H9 (cell line): ENCODE measurements around the gene HMCN1. TPM values are rescaled to one million over a fixed set of nuclear protein-coding genes. Genes with fewer than 3 reads are reported as not detected.
"Not testable (repeated sequence)": the region's sequence is repeated elsewhere in the genome, so short reads cannot be mapped to it uniquely, and the experiment has no call there.

Source experiments
- DNase-seq: peaks from one replicate; pipeline ENCODE4 v3.0.0-alpha.2; 2017
- H2AFZ ChIP-seq: one replicate; pipeline ENCODE4 v1.6.1; 2013; ENCODE audit warnings: mild to moderate bottlenecking, low read length, control low read depth, moderate library complexity
- H2AK5ac ChIP-seq: 2 replicates; pipeline ENCODE4 v1.6.1; 2013; ENCODE audit warnings: low read length, control low read depth, mixed read lengths; ENCODE audit not compliant: insufficient read length
- H2BK120ac ChIP-seq: one replicate; pipeline ENCODE4 v1.6.1; 2013; ENCODE audit warnings: low read depth, mild to moderate bottlenecking, low read length, control low read depth, inconsistent platforms; ENCODE audit not compliant: poor library complexity, severe bottlenecking
- H2BK12ac ChIP-seq: 2 replicates; pipeline ENCODE4 v1.6.1; 2013; ENCODE audit warnings: low read length, control low read depth, mixed read lengths, low read depth; ENCODE audit not compliant: insufficient read length
- H2BK15ac ChIP-seq: 2 replicates; pipeline ENCODE4 v1.6.1; 2013; ENCODE audit warnings: low read depth, low read length, control low read depth
- H2BK20ac ChIP-seq: one replicate; pipeline ENCODE4 v1.6.1; 2013; ENCODE audit warnings: low read depth, mild to moderate bottlenecking, low read length, control low read depth, inconsistent platforms; ENCODE audit not compliant: poor library complexity, severe bottlenecking
- H2BK5ac ChIP-seq: 2 replicates; pipeline ENCODE4 v1.6.1; 2013; ENCODE audit warnings: low read length, control low read depth, mixed read lengths; ENCODE audit not compliant: insufficient read length
- H3K14ac ChIP-seq: 2 replicates; pipeline ENCODE4 v1.6.1; 2013; ENCODE audit warnings: low read length, control low read depth; ENCODE audit not compliant: insufficient read depth
- H3K18ac ChIP-seq: 2 replicates; pipeline ENCODE4 v1.6.1; 2013; ENCODE audit warnings: low read depth, mild to moderate bottlenecking, mixed read lengths, low read length, control low read depth; ENCODE audit not compliant: insufficient read length
- H3K23ac ChIP-seq: 2 replicates; pipeline ENCODE4 v1.6.1; 2013; ENCODE audit warnings: low read length, control low read depth, mixed read lengths, low read depth; ENCODE audit not compliant: insufficient read length
- H3K23me2 ChIP-seq: 2 replicates; pipeline ENCODE4 v1.6.1; 2013; ENCODE audit warnings: low read depth, mild to moderate bottlenecking, mixed read lengths, low read length, control low read depth; ENCODE audit not compliant: insufficient read length, poor library complexity, severe bottlenecking
- H3K27ac ChIP-seq: 2 replicates; pipeline ENCODE4 v1.5.1; 2013; ENCODE audit warnings: low read length, control low read depth, mixed read lengths, low read depth; ENCODE audit not compliant: insufficient read length
- H3K27me3 ChIP-seq: 2 replicates; pipeline ENCODE4 v1.6.1; 2013; ENCODE audit warnings: low read length, control low read depth, inconsistent platforms; ENCODE audit not compliant: insufficient read depth
- H3K4ac ChIP-seq: 2 replicates; pipeline ENCODE4 v1.6.1; 2013; ENCODE audit warnings: low read depth, mild to moderate bottlenecking, control low read depth, inconsistent platforms, low read length, moderate library complexity
- H3K4me1 ChIP-seq: 2 replicates; pipeline ENCODE4 v1.6.1; 2013; ENCODE audit warnings: low read length, control low read depth, inconsistent platforms; ENCODE audit not compliant: insufficient read depth
- H3K4me2 ChIP-seq: 2 replicates; pipeline ENCODE4 v1.6.1; 2013; ENCODE audit warnings: low read length, control low read depth, mixed read lengths; ENCODE audit not compliant: insufficient read length, insufficient read depth
- H3K56ac ChIP-seq: 2 replicates; pipeline ENCODE4 v1.6.1; 2013; ENCODE audit warnings: low read depth, mild to moderate bottlenecking, mixed read lengths, low read length, control low read depth; ENCODE audit not compliant: insufficient read length
- H3K79me1 ChIP-seq: 2 replicates; pipeline ENCODE4 v1.6.1; 2013; ENCODE audit warnings: low read depth, mild to moderate bottlenecking, moderate library complexity, low read length, control low read depth, inconsistent platforms; ENCODE audit not compliant: insufficient read depth, poor library complexity, severe bottlenecking
- H3K79me2 ChIP-seq: 2 replicates; pipeline ENCODE4 v1.6.1; 2013; ENCODE audit warnings: low read length, control low read depth, inconsistent platforms; ENCODE audit not compliant: insufficient read depth
- H3K9ac ChIP-seq: 2 replicates; pipeline ENCODE4 v1.6.1; 2013; ENCODE audit warnings: low read length, control low read depth, mixed read lengths; ENCODE audit not compliant: insufficient read length; ENCODE audit errors: extremely low read depth
- H3K9me3 ChIP-seq: one replicate; pipeline ENCODE4 v1.6.1; 2013; ENCODE audit warnings: low read depth, low read length, inconsistent platforms; ENCODE audit not compliant: control insufficient read depth
- H3T11ph ChIP-seq: one replicate; pipeline ENCODE4 v1.6.1; 2013; ENCODE audit warnings: mild to moderate bottlenecking, low read length, control low read depth, inconsistent platforms
- H4K20me1 ChIP-seq: one replicate; pipeline ENCODE4 v1.6.1; 2013; ENCODE audit not compliant: control insufficient read depth, insufficient read length, insufficient read depth
- H4K5ac ChIP-seq: 2 replicates; pipeline ENCODE4 v1.6.1; 2013; ENCODE audit warnings: low read depth, mild to moderate bottlenecking, mixed read lengths, low read length, control low read depth; ENCODE audit not compliant: insufficient read length
- H4K8ac ChIP-seq: replicated peaks from 2 replicates; pipeline ENCODE4 v1.6.1; 2013; ENCODE audit warnings: low read length, control low read depth, mixed read lengths, low read depth; ENCODE audit not compliant: insufficient read length
- H4K91ac ChIP-seq: 2 replicates; pipeline ENCODE4 v1.6.1; 2013; ENCODE audit warnings: low read depth, mild to moderate bottlenecking, moderate library complexity, mixed read lengths, low read length, control low read depth; ENCODE audit not compliant: insufficient read length
- H3K27ac Mint-ChIP-seq, 3 experiments: 2 replicates in 2 of 3; 3 replicates in 1 of 3; pipeline ENCODE4 v1.8.0; 2020 to 2021; ENCODE audit warnings: mixed read lengths in 3 of 3, mild to moderate bottlenecking in 1 of 3, moderate library complexity in 1 of 3
- H3K27me3 Mint-ChIP-seq: 2 replicates; pipeline ENCODE4 v1.8.0; 2021; ENCODE audit warnings: low read depth, mild to moderate bottlenecking, moderate library complexity, mixed read lengths
- H3K36me3 Mint-ChIP-seq, 3 experiments: 2 replicates in 2 of 3; 3 replicates in 1 of 3; pipeline ENCODE4 v1.8.0; 2020 to 2021; ENCODE audit warnings: low read depth in 3 of 3, mixed read lengths in 3 of 3; ENCODE audit not compliant: insufficient read depth in 1 of 3
- H3K4me1 Mint-ChIP-seq, 2 experiments: 2 replicates each; pipeline ENCODE4 v1.8.0; 2020; ENCODE audit warnings: mixed read lengths in 2 of 2
- H3K4me3 Mint-ChIP-seq, 2 experiments: 2 replicates in 1 of 2; 3 replicates in 1 of 2; pipeline ENCODE4 v1.8.0; 2020 to 2021; ENCODE audit warnings: mild to moderate bottlenecking in 2 of 2, mixed read lengths in 2 of 2, moderate library complexity in 1 of 2
- H3K9me3 Mint-ChIP-seq, 2 experiments: 2 replicates in 1 of 2; 3 replicates in 1 of 2; pipeline ENCODE4 v1.8.0; 2020; ENCODE audit warnings: mild to moderate bottlenecking in 2 of 2, mixed read lengths in 2 of 2, moderate library complexity in 1 of 2
- WGBS: extraction: QIAGEN DNeasy Blood & Tissue Kit; methylation state at CpG from one replicate; pipeline ENCODE4 v1.1.7; 2013; ENCODE audit warnings: missing lambda C conversion rate, low lambda C conversion rate, mixed read lengths; ENCODE audit not compliant: insufficient read length; ENCODE audit errors: extremely low coverage; 5-methylcytosine and 5-hydroxymethylcytosine counted together
- total RNA-seq: library from RNA; stranded (reverse); gene quantifications from 2 replicates; pipeline ENCODE4 v1.2.1, GENCODE V29; 2021
- TF ChIP-seq, protein P1 (sequence below): fragments of 200-600 bp; sonication (generic); conservative IDR thresholded peaks from 3 replicates; pipeline ENCODE4 v1.8.0; 2021; ENCODE audit warnings: antibody characterized with exemption, mild to moderate bottlenecking

The HMCN1 gene
- total RNA-seq, 1 experiment from 2014 or later, result 3.3 TPM

DNA sequence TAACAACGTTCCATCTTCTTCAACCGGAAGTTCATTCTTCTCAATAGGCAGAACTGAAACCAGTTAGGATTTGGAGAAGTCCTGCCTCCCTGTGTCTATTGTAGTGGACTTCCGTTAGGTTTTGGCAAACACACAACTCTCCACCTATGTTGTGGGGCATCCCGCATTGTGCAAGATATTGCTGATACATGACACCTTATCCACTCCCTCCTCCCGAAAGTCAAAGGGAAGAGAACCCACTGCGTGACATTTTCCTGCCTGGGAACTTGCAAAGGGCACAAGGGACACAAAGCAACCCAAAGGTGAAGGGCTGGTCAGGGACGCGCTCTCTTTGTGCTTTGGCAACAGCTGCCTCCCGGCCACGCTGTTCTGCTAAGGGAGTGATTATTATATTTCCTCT, 476.1 kb downstream of the HMCN1 start:
- Mint-ChIP-seq H3K27me3 (no peaks in the 10 kb centered on the region), H3K9me3 (no peaks in the 10 kb centered on the region), H3K27ac (no peak overlapping the region), H3K36me3 (no peaks in the 10 kb centered on the region), H3K4me3 (no peak overlapping the region), H3K4me1 (peaks cover 19 to 23% of the 10 kb centered on the region in 2 experiments)
- Histone ChIP-seq H3K27ac (no peak overlapping the region), H4K20me1 (no peaks in the 10 kb centered on the region), H3K79me2 (no peaks in the 10 kb centered on the region), H3K23me2 (no peaks in the 10 kb centered on the region), H3K79me1 (no peaks in the 10 kb centered on the region), H3K14ac (no peak overlapping the region), H2BK15ac (no peak overlapping the region), H3K4me1 (peaks cover 8% of the 10 kb centered on the region; the same call in 1 of the 2 replicates), H2BK12ac (no peak overlapping the region), H3K18ac (no peak overlapping the region), H2AK5ac (no peak overlapping the region), H3K9ac (no peak overlapping the region), H4K8ac (no peak overlapping the region), H3K27me3 (no peaks in the 10 kb centered on the region), H2BK120ac (no peak overlapping the region), H2BK5ac (no peak overlapping the region), H4K5ac (no peak overlapping the region), H3T11ph (no peak overlapping the region), H3K4ac (no peak overlapping the region), H2BK20ac (no peak overlapping the region), H4K91ac (no peak overlapping the region), H3K23ac (no peak overlapping the region), H3K56ac (no peak overlapping the region), H3K9me3 (no peaks in the 10 kb centered on the region), H2AFZ (no peak overlapping the region), H3K4me2 (no peak overlapping the region)
- TF ChIP-seq, protein P1, sequence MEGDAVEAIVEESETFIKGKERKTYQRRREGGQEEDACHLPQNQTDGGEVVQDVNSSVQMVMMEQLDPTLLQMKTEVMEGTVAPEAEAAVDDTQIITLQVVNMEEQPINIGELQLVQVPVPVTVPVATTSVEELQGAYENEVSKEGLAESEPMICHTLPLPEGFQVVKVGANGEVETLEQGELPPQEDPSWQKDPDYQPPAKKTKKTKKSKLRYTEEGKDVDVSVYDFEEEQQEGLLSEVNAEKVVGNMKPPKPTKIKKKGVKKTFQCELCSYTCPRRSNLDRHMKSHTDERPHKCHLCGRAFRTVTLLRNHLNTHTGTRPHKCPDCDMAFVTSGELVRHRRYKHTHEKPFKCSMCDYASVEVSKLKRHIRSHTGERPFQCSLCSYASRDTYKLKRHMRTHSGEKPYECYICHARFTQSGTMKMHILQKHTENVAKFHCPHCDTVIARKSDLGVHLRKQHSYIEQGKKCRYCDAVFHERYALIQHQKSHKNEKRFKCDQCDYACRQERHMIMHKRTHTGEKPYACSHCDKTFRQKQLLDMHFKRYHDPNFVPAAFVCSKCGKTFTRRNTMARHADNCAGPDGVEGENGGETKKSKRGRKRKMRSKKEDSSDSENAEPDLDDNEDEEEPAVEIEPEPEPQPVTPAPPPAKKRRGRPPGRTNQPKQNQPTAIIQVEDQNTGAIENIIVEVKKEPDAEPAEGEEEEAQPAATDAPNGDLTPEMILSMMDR, result no peak
- whole genome bisulfite sequencing, result no CpG with 5 or more reads among the region's 10 CpGs
- no peak for DNase-seq

DNA sequence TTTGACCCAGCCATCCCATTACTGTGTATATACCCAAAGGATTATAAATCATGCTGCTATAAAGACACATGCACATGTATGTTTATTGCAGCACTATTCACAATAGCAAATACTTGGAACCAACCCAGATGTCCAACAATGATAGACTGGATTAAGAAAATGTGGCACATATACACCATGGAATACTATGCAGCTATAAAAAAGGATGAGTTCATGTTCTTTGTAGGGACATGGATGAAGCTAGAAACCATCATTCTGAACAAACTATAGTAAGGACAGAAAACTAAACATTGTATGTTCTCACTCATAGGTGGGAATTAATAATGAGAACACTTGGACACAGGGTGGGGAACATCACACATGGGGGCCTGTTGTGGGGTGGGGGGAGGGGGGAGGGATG, 477.4 kb downstream of the HMCN1 start:
- not testable (repeated sequence) for H4K91ac ChIP-seq, H4K20me1 ChIP-seq, DNase-seq, H3K9ac ChIP-seq, H2AK5ac ChIP-seq, H3T11ph ChIP-seq, H3K27ac Mint-ChIP-seq, H2BK20ac ChIP-seq, H3K23me2 ChIP-seq, H4K8ac ChIP-seq, H3K18ac ChIP-seq, H3K14ac ChIP-seq, H4K5ac ChIP-seq, H2AFZ ChIP-seq, H3K27ac ChIP-seq, H3K4me2 ChIP-seq, H3K4me3 Mint-ChIP-seq, H2BK5ac ChIP-seq, H3K9me3 ChIP-seq, H3K27me3 ChIP-seq, H3K23ac ChIP-seq, H3K36me3 Mint-ChIP-seq, H2BK12ac ChIP-seq, H3K9me3 Mint-ChIP-seq, H3K27me3 Mint-ChIP-seq, H3K56ac ChIP-seq, H2BK120ac ChIP-seq, H3K79me2 ChIP-seq, H3K79me1 ChIP-seq, H2BK15ac ChIP-seq, H3K4me1 ChIP-seq, H3K4ac ChIP-seq
- peaks cover 6 to 11% of the 10 kb centered on the region in 2 experiments; a peak in 2 of 4 replicates for H3K4me1 Mint-ChIP-seq
